Transverse colon (tissue), 4 donors: Measurements from ENCODE around the gene SREK1.

Experiments
- CTCF ChIP-seq, 5 experiments: fragments of 200-600 bp in 3 of 5; fragments of 450-650 bp in 2 of 5; sonication (generic) in 3 of 5; IDR thresholded peaks; 1 replicate in 2 of 5; 2 replicates in 3 of 5; pipeline ENCODE4 v1.5.1; 2016 to 2017; ENCODE audit warnings: antibody characterized with exemption in 5 of 5, inconsistent platforms in 3 of 5, mild to moderate bottlenecking in 2 of 5, moderate library complexity in 1 of 5
- POLR2AphosphoS5 ChIP-seq, 3 donors: sonication (generic); formaldehyde crosslinking; IDR thresholded peaks; one replicate each; pipeline ENCODE4 v1.6.1; 2016; ENCODE audit warnings: antibody characterized with exemption in 3 of 3

GRCh38 chr5:66224773-66225553, 80.9 kb downstream of the SREK1 start:
- TF ChIP-seq POLR2AphosphoS5 (IDR thresholded peaks at IDR 0.05) (no peak), CTCF (IDR thresholded peaks at IDR 0.05) (no peak)
